Body of pancreas (tissue), 4 donors: Measurements from ENCODE around the gene HYPK. TPM values are rescaled to one million over a fixed set of nuclear protein-coding genes. Genes with fewer than 3 reads are reported as not detected.
"Not testable (repeated sequence)": the region's sequence is repeated elsewhere in the genome, so short reads cannot be mapped to it uniquely, and the experiment has no call there.

Experiments
- ATAC-seq: fragments of 150-250 bp; one replicate; pipeline ENCODE4 v1.9.1; 2016
- DNase-seq, 4 donors: peaks; one replicate each; pipeline ENCODE4 v3.0.0-alpha.2; 2019
- H3K27ac ChIP-seq, 4 donors: fragments of 200-600 bp; sonication (generic); 1 replicate in 3 of 4; 2 replicates in 1 of 4; pipeline versions ENCODE4 v1.5.1 to v1.6.1; 2016 to 2019; ENCODE audit warnings: mild to moderate bottlenecking in 1 of 4, mixed read lengths in 1 of 4, moderate library complexity in 1 of 4
- H3K27me3 ChIP-seq, 2 donors: fragments of 200-600 bp; sonication (generic); one replicate each; pipeline ENCODE4 v1.6.0; 2016; ENCODE audit warnings: mild to moderate bottlenecking in 1 of 2
- H3K36me3 ChIP-seq, 2 donors: fragments of 200-600 bp; sonication (generic); replicated peaks in 1 of 2; 2 replicates each; pipeline ENCODE4 v1.5.1; 2016; ENCODE audit warnings: low read depth in 2 of 2; ENCODE audit not compliant: insufficient read depth in 1 of 2
- H3K4me1 ChIP-seq: fragments of 200-600 bp; sonication (generic); one replicate; pipeline ENCODE4 v1.6.0; 2016
- H3K4me3 ChIP-seq, 2 donors: fragments of 200-600 bp; sonication (generic); 1 replicate in 1 of 2; 2 replicates in 1 of 2; pipeline ENCODE4 v1.5.1; 2016 to 2019
- H3K9me3 ChIP-seq, 3 donors: fragments of 200-600 bp; sonication (generic); 1 replicate in 2 of 3; 2 replicates in 1 of 3; pipeline ENCODE4 v1.5.1; 2016
- CTCF ChIP-seq, 7 experiments: fragments of 450-650 bp in 4 of 7; fragments of 200-600 bp in 3 of 7; sonication (generic) in 3 of 7; IDR thresholded peaks; one replicate each; pipeline ENCODE4 v1.5.1; 2016 to 2019; ENCODE audit warnings: antibody characterized with exemption in 7 of 7
- POLR2A ChIP-seq, 3 donors: fragments of 450-650 bp; IDR thresholded peaks; one replicate each; pipeline ENCODE4 v1.6.1; 2016; ENCODE audit warnings: antibody characterized with exemption in 3 of 3, mild to moderate bottlenecking in 2 of 3
- WGBS, 2 donors: methylation state at CpG; one replicate each; pipeline ENCODE4 v1.1.5; 2017; 5-methylcytosine and 5-hydroxymethylcytosine counted together
- intact Hi-C: fragments of 100-400 bp; cut with DNase I; formaldehyde crosslinking; loops from one replicate; pipeline ENCODE4 v1.15.1; 2023
- total RNA-seq, 2 donors: library from RNA; depleted of rRNA; stranded (reverse); fragments of >200 nt; gene quantifications; one replicate each; pipeline ENCODE4 v1.1.0, GENCODE V29; 2016

Gene HYPK
- total RNA-seq, 2 donors from 2014 or later = 13.2 to 52.9 TPM

- Histone ChIP-seq H3K4me1 (peaks cover 39% of the 10 kb centered on the region), H3K4me3 (peak within 1 kb of the TSS in 1 of 2 donors; percentile 30), H3K36me3 (no peaks in the 10 kb centered on the region), H3K27ac (peak within 1 kb of the TSS; percentile 21 to 76 (median 68)), H3K27me3 (no peaks in the 10 kb centered on the region), H3K9me3 (no peaks in the 10 kb centered on the region)
- WGBS, 2 donors = 2 to 9% methylated on average over 12 to 48 of the region's 48 CpGs
- intact Hi-C loops = no loop called here
- peak; percentile 73 for ATAC-seq
- TF ChIP-seq POLR2A (IDR thresholded peaks at IDR 0.05) = peak in 2 of 3 donors; percentile 60 to 71
- TF ChIP-seq CTCF (IDR thresholded peaks at IDR 0.05) = peak in 1 of 7 experiments; percentile 6
- DNase-seq = peak; percentile 81 to 88 (median 84)
These were observed 26.3 kb downstream of the HYPK start, which contains the start of gene WDR76 for GRCh38 chr15:43826508-43827341. Gene WDR76, plus strand, starts transcription at chr15:43827002. Its CDS starts 31 bp downstream, at chr15:43827033.

- H3K27me3 ChIP-seq = no peaks in the 10 kb centered on the region
- whole genome bisulfite sequencing, 2 donors = 59 to 69% methylated on average over 6 of the region's 6 CpGs
- ATAC-seq = no peak
- H3K36me3 ChIP-seq = no peaks in the 10 kb centered on the region
- intact Hi-C loops = no loop called here
- no peaks in the 10 kb centered on the region for H3K9me3 ChIP-seq
- H3K4me3 ChIP-seq = no peak overlapping the region
- DNase-seq = no peak
- peak overlapping the region in 1 of 4 donors; percentile 7 for H3K27ac ChIP-seq
- no peak for TF ChIP-seq CTCF (IDR thresholded peaks at IDR 0.05)
- no peak for TF ChIP-seq POLR2A (IDR thresholded peaks at IDR 0.05)
- peaks cover 26% of the 10 kb centered on the region for H3K4me1 ChIP-seq
These were observed 27.8 kb downstream of the HYPK start for GRCh38 chr15:43828061-43828657.

GRCh38 chr15:43829951-43830540 is 29.6 kb downstream of the HYPK start:
- H3K27me3 ChIP-seq, H3K4me3 ChIP-seq, H3K27ac ChIP-seq, intact Hi-C loops, H3K9me3 ChIP-seq, ATAC-seq, H3K36me3 ChIP-seq, DNase-seq: not testable (repeated sequence)
- WGBS, 2 donors = 90 to 93% methylated on average over 8 to 9 of the region's 9 CpGs
- peaks cover 16% of the 10 kb centered on the region for H3K4me1 ChIP-seq

GRCh38 chr15:43830691-43831275 is 30.4 kb downstream of the HYPK start:
- H3K4me1 ChIP-seq = peaks cover 16% of the 10 kb centered on the region
- intact Hi-C loops, DNase-seq, H3K4me3 ChIP-seq, ATAC-seq, H3K36me3 ChIP-seq, H3K27ac ChIP-seq, H3K9me3 ChIP-seq, H3K27me3 ChIP-seq: not testable (repeated sequence)
- 93 to 98% methylated on average over 8 to 9 of the region's 9 CpGs for WGBS, 2 donors

- H3K4me3 ChIP-seq, H3K4me1 ChIP-seq, DNase-seq, H3K27me3 ChIP-seq, H3K36me3 ChIP-seq, intact Hi-C loops, H3K9me3 ChIP-seq, H3K27ac ChIP-seq, ATAC-seq: not testable (repeated sequence)
- 89 to 95% methylated on average over 14 of the region's 14 CpGs for WGBS, 2 donors
These were observed 31.2 kb downstream of the HYPK start for GRCh38 chr15:43831519-43832052.

GRCh38 chr15:43832485-43832884 is 32.1 kb downstream of the HYPK start:
- ATAC-seq, H3K4me3 ChIP-seq, H3K4me1 ChIP-seq, DNase-seq, H3K36me3 ChIP-seq, H3K9me3 ChIP-seq, H3K27ac ChIP-seq, H3K27me3 ChIP-seq, intact Hi-C loops: not testable (repeated sequence)
- 90 to 95% methylated on average over 6 of the region's 6 CpGs for WGBS, 2 donors
